Tibial nerve (tissue), 4 donors: ENCODE measurements around the gene PRUNE2.

Source experiments
- EP300 ChIP-seq, 2 donors: sonication (generic); formaldehyde crosslinking; IDR thresholded peaks; one replicate each; pipeline ENCODE4 v1.6.1; 2017; ENCODE audit warnings: antibody characterized with exemption in 2 of 2, mild to moderate bottlenecking in 1 of 2
- TF ChIP-seq, protein P1 (sequence below), 5 experiments: fragments of 200-600 bp in 3 of 5; fragments of 450-650 bp in 2 of 5; sonication (generic) in 3 of 5; IDR thresholded peaks; one replicate each; pipeline ENCODE4 v1.5.1; 2016 to 2019; ENCODE audit warnings: antibody characterized with exemption in 5 of 5, mild to moderate bottlenecking in 3 of 5, moderate library complexity in 2 of 5

- TF ChIP-seq, protein P1, sequence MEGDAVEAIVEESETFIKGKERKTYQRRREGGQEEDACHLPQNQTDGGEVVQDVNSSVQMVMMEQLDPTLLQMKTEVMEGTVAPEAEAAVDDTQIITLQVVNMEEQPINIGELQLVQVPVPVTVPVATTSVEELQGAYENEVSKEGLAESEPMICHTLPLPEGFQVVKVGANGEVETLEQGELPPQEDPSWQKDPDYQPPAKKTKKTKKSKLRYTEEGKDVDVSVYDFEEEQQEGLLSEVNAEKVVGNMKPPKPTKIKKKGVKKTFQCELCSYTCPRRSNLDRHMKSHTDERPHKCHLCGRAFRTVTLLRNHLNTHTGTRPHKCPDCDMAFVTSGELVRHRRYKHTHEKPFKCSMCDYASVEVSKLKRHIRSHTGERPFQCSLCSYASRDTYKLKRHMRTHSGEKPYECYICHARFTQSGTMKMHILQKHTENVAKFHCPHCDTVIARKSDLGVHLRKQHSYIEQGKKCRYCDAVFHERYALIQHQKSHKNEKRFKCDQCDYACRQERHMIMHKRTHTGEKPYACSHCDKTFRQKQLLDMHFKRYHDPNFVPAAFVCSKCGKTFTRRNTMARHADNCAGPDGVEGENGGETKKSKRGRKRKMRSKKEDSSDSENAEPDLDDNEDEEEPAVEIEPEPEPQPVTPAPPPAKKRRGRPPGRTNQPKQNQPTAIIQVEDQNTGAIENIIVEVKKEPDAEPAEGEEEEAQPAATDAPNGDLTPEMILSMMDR (IDR thresholded peaks at IDR 0.05), result no peak
- TF ChIP-seq EP300 (IDR thresholded peaks at IDR 0.05), result no peak
Observed at GRCh38 chr9:76654051-76654461, 251.9 kb downstream of the PRUNE2 start.
